ENCODE results near the gene LILRA2. TPM values are rescaled to one million over a fixed set of nuclear protein-coding genes. Genes with fewer than 3 reads are reported as not detected.
"Not testable (repeated sequence)": the region's sequence is repeated elsewhere in the genome, so short reads cannot be mapped to it uniquely, and the experiment has no call there.

The LILRA2 gene
- total and polyA plus RNA-seq, 3 experiments from 2014 or later, result not detected

DNA sequence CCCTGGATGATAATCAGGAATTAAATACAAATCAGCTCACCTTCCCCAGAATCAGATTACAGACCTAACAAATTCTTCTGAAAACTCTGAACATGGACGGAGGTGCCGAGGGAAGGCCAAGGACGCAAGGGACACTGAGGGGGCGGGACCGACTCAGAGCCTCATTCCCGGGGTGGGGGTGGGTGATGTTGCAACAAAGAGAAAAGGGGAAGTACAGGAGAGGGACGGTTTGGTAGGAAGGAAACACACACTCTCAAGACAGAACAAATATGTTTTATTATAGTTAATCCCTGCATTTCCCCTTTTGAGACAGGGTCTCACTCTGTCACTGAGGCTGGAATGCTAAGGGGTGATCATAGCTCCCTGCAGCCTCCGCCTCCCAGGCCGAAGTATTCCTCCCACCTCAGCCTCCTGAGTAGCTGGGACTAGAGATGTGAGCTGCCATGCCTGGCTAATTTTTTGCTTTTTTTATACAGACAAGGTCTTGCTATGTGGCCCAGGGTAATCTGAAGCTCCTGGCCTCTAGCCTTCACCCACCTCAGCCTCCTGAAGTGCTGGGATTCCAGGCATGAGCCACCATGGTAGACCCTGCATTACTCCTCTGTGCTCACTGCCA is 786 bp upstream of the LILRA2 start:
- Mint-ChIP-seq H3K9me3 (no peaks in the 10 kb centered on the region), H3K27ac (no peak overlapping the region), H3K4me1 (peaks cover 0 to 9% (median 3%) of the 10 kb centered on the region in 3 donors), H3K4me3 (no peak overlapping the region), H3K27me3 (peaks cover 28 to 42% of the 10 kb centered on the region in 2 donors), H3K36me3 (no peaks in the 10 kb centered on the region)
- Histone ChIP-seq H3K9me3 (ENCODE audit: low read length) (no peaks in the 10 kb centered on the region), H3K27ac (ENCODE audit: low read depth, low read length) (no peak overlapping the region), H3K4me1 (ENCODE audit: insufficient read depth, low read length) (no peaks in the 10 kb centered on the region), H3K27me3 (ENCODE audit: insufficient read depth, low read length, poor library complexity, severe bottlenecking) (peaks cover 5% of the 10 kb centered on the region), H3K36me3 (ENCODE audit: insufficient read depth, low read length) (no peaks in the 10 kb centered on the region), H3K4me3 (ENCODE audit: low read length) (no peak overlapping the region)
- ChIA-PET CTCF (no interaction called here), POLR2A (no interaction called here)
- DNase-seq, result no peak

DNA sequence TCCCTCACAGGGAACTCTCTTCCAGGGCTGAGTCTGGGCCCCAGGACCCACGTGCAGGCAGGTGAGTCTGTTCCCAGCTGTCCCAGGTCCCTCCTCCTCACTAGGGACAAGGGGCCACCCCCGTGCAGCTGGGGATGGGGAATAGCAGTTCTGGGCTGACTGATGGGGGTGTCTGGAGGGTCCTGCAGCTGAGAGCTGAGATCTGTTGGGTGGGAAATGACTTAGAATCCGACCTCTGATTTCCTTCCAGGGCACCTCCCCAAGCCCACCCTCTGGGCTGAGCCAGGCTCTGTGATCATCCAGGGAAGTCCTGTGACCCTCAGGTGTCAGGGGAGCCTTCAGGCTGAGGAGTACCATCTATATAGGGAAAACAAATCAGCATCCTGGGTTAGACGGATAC is 461 bp downstream of the LILRA2 start:
- Histone ChIP-seq H3K36me3 (ENCODE audit: insufficient read depth, low read length) (no peaks in the 10 kb centered on the region), H3K4me1 (ENCODE audit: insufficient read depth, low read length) (no peaks in the 10 kb centered on the region), H3K27ac (ENCODE audit: low read depth, low read length) (no peak overlapping the region), H3K27me3 (ENCODE audit: insufficient read depth, low read length, poor library complexity, severe bottlenecking) (peaks cover 5% of the 10 kb centered on the region), H3K9me3 (ENCODE audit: low read length) (no peaks in the 10 kb centered on the region), H3K4me3 (ENCODE audit: low read length) (no peak overlapping the region)
- Mint-ChIP-seq H3K36me3 (no peaks in the 10 kb centered on the region), H3K4me3 (no peak overlapping the region), H3K27ac (peak overlapping the region in 1 of 8 donors; percentile 61), H3K4me1 (peaks cover 0 to 4% (median 0%) of the 10 kb centered on the region in 3 donors), H3K27me3 (peaks cover 23 to 42% of the 10 kb centered on the region in 2 donors), H3K9me3 (peaks cover 0 to 2% (median 0%) of the 10 kb centered on the region in 5 donors)
- ChIA-PET CTCF (no interaction called here), POLR2A (no interaction called here)
- DNase-seq, result no peak

DNA sequence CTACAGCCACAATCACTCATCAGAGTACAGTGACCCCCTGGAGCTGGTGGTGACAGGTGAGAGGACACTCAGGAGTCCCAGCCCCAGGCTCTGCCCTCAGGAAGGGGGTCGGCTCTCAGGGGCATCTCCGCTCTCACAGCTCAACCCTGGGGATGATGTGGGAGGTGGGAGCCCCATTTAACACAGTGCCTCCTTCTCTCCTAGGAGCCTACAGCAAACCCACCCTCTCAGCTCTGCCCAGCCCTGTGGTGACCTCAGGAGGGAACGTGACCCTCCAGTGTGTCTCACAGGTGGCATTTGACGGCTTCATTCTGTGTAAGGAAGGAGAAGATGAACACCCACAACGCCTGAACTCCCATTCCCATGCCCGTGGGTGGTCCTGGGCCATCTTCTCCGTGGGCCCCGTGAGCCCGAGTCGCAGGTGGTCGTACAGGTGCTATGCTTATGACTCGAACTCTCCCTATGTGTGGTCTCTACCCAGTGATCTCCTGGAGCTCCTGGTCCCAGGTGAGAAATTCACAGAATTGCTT is 1.0 kb downstream of the LILRA2 start:
- ChIA-PET CTCF (no interaction called here), POLR2A (no interaction called here)
- Mint-ChIP-seq H3K4me1 (peaks cover 0 to 4% (median 0%) of the 10 kb centered on the region in 3 donors), H3K9me3 (peaks cover 0 to 2% (median 0%) of the 10 kb centered on the region in 5 donors), H3K4me3 (no peak overlapping the region), H3K36me3 (no peaks in the 10 kb centered on the region), H3K27me3 (peaks cover 23 to 39% of the 10 kb centered on the region in 2 donors), H3K27ac (no peak overlapping the region)
- Histone ChIP-seq H3K4me1 (ENCODE audit: insufficient read depth, low read length) (no peaks in the 10 kb centered on the region), H3K36me3 (ENCODE audit: insufficient read depth, low read length) (no peaks in the 10 kb centered on the region), H3K27me3 (ENCODE audit: insufficient read depth, low read length, poor library complexity, severe bottlenecking) (peaks cover 5% of the 10 kb centered on the region), H3K9me3 (ENCODE audit: low read length) (no peaks in the 10 kb centered on the region), H3K27ac (ENCODE audit: low read depth, low read length) (no peak overlapping the region), H3K4me3 (ENCODE audit: low read length) (no peak overlapping the region)
- no peak for DNase-seq

DNA sequence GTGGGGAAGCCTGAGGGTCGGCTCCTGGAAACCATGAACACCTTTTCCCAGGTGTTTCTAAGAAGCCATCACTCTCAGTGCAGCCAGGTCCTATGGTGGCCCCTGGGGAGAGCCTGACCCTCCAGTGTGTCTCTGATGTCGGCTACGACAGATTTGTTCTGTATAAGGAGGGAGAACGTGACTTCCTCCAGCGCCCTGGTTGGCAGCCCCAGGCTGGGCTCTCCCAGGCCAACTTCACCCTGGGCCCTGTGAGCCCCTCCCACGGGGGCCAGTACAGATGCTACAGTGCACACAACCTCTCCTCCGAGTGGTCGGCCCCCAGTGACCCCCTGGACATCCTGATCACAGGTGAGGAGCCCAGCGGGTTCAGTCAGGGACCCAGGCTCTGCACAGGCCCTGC is 1.6 kb downstream of the LILRA2 start:
- H3K4me1 ChIP-seq (ENCODE audit: insufficient read depth, low read length); H3K9me3 ChIP-seq (ENCODE audit: low read length); DNase-seq; CTCF ChIA-PET; H3K36me3 ChIP-seq (ENCODE audit: insufficient read depth, low read length); H3K9me3 Mint-ChIP-seq; H3K27ac ChIP-seq (ENCODE audit: low read depth, low read length); H3K4me3 ChIP-seq (ENCODE audit: low read length); H3K36me3 Mint-ChIP-seq; H3K27me3 ChIP-seq (ENCODE audit: insufficient read depth, low read length, poor library complexity, severe bottlenecking); H3K4me1 Mint-ChIP-seq; POLR2A ChIA-PET; H3K4me3 Mint-ChIP-seq; H3K27ac Mint-ChIP-seq: not testable (repeated sequence)
- H3K27me3 Mint-ChIP-seq, result peaks cover 23 to 36% of the 10 kb centered on the region in 2 donors

DNA sequence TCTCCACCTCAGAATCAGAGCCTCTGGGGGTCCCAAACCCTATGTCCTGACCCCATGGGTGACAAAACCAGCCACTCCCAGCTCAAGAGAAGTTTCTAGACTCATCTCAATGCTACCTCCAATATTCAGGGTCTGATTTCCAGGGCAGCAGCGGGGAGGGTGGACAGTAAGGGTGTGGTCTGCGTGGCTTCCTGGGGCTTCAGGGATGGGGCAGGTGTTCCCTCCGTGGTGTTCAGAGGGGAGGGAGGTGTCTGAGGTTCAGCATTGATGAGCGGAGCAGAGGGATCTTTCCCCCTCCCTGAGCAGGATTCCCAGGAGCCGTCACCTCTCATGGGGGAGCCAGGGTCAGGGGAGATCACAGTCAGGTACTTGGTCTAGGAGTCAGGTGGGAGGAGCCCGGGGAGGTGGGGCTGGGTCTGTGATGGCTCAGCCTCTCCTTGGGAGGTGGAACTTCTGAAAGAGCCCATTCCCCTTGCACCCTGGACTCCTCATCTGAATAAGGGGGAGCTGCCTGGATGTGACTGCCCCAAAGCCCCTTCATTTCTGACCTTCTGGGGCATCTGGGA is 2.9 kb downstream of the LILRA2 start:
- Mint-ChIP-seq H3K36me3 (no peaks in the 10 kb centered on the region), H3K27ac (no peak overlapping the region), H3K4me3 (no peak overlapping the region), H3K4me1 (peaks cover 0 to 4% (median 0%) of the 10 kb centered on the region in 3 donors), H3K9me3 (peaks cover 0 to 4% (median 2%) of the 10 kb centered on the region in 5 donors), H3K27me3 (peaks cover 23 to 25% of the 10 kb centered on the region in 2 donors)
- ChIA-PET CTCF (no interaction called here), POLR2A (no interaction called here)
- Histone ChIP-seq H3K4me3 (ENCODE audit: low read length) (no peak overlapping the region), H3K36me3 (ENCODE audit: insufficient read depth, low read length) (no peaks in the 10 kb centered on the region), H3K27me3 (ENCODE audit: insufficient read depth, low read length, poor library complexity, severe bottlenecking) (peaks cover 5% of the 10 kb centered on the region), H3K9me3 (ENCODE audit: low read length) (no peaks in the 10 kb centered on the region), H3K4me1 (ENCODE audit: insufficient read depth, low read length) (no peaks in the 10 kb centered on the region), H3K27ac (ENCODE audit: low read depth, low read length) (no peak overlapping the region)
- DNase-seq, result no peak

DNA sequence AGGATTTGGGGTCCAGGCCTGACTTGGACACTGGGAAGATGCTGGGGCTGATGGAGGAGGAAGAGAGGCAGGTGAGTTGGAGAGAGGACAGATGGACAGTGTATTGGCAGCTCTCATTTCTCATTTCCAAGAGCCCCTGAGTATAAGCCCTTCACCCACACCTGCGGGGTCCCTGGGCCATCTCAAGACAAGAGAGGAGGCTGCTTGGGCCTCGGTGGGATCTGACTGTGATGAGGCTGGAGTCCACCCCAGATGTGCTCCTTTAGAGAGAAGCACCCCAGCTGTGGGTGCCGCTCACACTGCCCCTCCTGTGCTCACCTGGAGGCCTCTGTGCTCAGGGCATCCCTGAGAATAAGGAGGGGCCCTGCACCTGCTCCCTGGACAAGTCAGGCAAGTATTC is 3.7 kb downstream of the LILRA2 start:
- H3K27me3 ChIP-seq (ENCODE audit: insufficient read depth, low read length, poor library complexity, severe bottlenecking), result peaks cover 5% of the 10 kb centered on the region
- peak overlapping the region in 1 of 8 donors; percentile 19 for H3K27ac Mint-ChIP-seq
- no peak for DNase-seq
- H3K36me3 Mint-ChIP-seq, result no peaks in the 10 kb centered on the region
- H3K9me3 Mint-ChIP-seq, result peaks cover 0 to 7% (median 4%) of the 10 kb centered on the region in 5 donors
- H3K36me3 ChIP-seq (ENCODE audit: insufficient read depth, low read length), result no peaks in the 10 kb centered on the region
- H3K4me3 Mint-ChIP-seq, result no peak overlapping the region
- H3K4me3 ChIP-seq (ENCODE audit: low read length), result no peak overlapping the region
- CTCF ChIA-PET, result no interaction called here
- H3K4me1 ChIP-seq (ENCODE audit: insufficient read depth, low read length), result no peaks in the 10 kb centered on the region
- H3K9me3 ChIP-seq (ENCODE audit: low read length), result no peaks in the 10 kb centered on the region
- POLR2A ChIA-PET, result no interaction called here
- H3K27me3 Mint-ChIP-seq, result peaks cover 27 to 28% of the 10 kb centered on the region in 2 donors
- peaks cover 0 to 4% (median 0%) of the 10 kb centered on the region in 3 donors for H3K4me1 Mint-ChIP-seq
- no peak overlapping the region for H3K27ac ChIP-seq (ENCODE audit: low read depth, low read length)

DNA sequence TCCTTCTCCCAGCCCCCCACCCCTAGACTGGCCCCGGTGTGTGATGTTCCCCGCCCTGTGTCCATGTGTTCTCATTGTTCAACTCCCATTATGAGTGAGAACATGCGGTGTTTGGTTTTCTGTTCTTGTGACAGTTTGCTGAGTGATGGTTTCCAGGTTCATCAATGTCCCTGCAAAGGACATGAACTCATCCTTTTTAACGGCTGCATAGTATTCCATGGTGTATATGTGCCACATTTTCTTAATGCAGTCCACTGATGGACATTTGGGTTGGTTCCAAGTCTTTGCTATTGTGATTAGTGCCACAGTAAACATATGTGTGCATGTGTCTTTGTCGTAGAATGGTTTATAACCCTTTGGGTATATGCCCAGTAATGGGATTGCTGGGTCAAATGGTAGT is 4.7 kb downstream of the LILRA2 start:
- DNase-seq; H3K4me3 ChIP-seq (ENCODE audit: low read length); H3K9me3 ChIP-seq (ENCODE audit: low read length); POLR2A ChIA-PET; H3K4me1 ChIP-seq (ENCODE audit: insufficient read depth, low read length); H3K27ac Mint-ChIP-seq; H3K27me3 ChIP-seq (ENCODE audit: insufficient read depth, low read length, poor library complexity, severe bottlenecking); H3K4me1 Mint-ChIP-seq; H3K36me3 ChIP-seq (ENCODE audit: insufficient read depth, low read length); H3K4me3 Mint-ChIP-seq; H3K36me3 Mint-ChIP-seq; H3K27ac ChIP-seq (ENCODE audit: low read depth, low read length); H3K9me3 Mint-ChIP-seq; CTCF ChIA-PET: not testable (repeated sequence)
- H3K27me3 Mint-ChIP-seq, result peaks cover 24 to 28% of the 10 kb centered on the region in 2 donors

DNA sequence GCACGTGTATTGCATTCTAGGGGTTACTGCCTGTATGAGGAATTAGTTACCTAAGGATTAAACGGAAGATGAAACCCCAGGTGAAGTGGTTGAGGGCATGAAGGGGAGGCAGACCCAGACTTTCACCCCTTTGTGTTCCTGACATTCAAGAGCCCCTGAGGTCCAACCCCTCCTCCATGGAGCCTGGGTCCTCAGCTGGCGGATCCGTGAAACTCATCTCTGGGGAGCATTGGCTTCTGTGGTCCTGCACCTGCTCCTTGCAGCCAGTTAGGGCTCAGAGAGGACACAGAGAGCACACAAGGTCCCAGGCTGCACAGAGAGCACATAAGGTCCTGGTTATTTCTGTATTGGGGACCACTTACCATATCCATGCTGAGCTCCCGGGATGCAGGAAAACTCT is 12.8 kb downstream of the LILRA2 start:
- no peak overlapping the region for H3K27ac ChIP-seq (ENCODE audit: low read depth, low read length)
- no peak overlapping the region for H3K4me3 ChIP-seq (ENCODE audit: low read length)
- H3K27me3 ChIP-seq (ENCODE audit: insufficient read depth, low read length, poor library complexity, severe bottlenecking), result no peaks in the 10 kb centered on the region
- ChIA-PET CTCF (no interaction called here), POLR2A (no interaction called here)
- peaks cover 29 to 60% of the 10 kb centered on the region in 2 donors for H3K27me3 Mint-ChIP-seq
- H3K36me3 Mint-ChIP-seq, result peaks cover 0 to 5% (median 0%) of the 10 kb centered on the region in 3 donors
- no peak overlapping the region for H3K4me3 Mint-ChIP-seq
- no peak for DNase-seq
- H3K27ac Mint-ChIP-seq, result peak overlapping the region in 1 of 8 donors; percentile 35
- H3K4me1 ChIP-seq (ENCODE audit: insufficient read depth, low read length), result no peaks in the 10 kb centered on the region
- no peaks in the 10 kb centered on the region for H3K4me1 Mint-ChIP-seq
- H3K36me3 ChIP-seq (ENCODE audit: insufficient read depth, low read length), result no peaks in the 10 kb centered on the region
- peaks cover 11 to 18% (median 12%) of the 10 kb centered on the region in 5 donors for H3K9me3 Mint-ChIP-seq
- H3K9me3 ChIP-seq (ENCODE audit: low read length), result no peaks in the 10 kb centered on the region

Measured in CD8-positive, alpha-beta memory T cell (primary cell).